Natural killer cell (primary cell): ENCODE results near the gene NSMCE1. TPM values are rescaled to one million over a fixed set of nuclear protein-coding genes. Genes with fewer than 3 reads are reported as not detected.
"Not testable (repeated sequence)": the region's sequence is repeated elsewhere in the genome, so short reads cannot be mapped to it uniquely, and the experiment has no call there.

Experiments
- ATAC-seq, 3 donors: fragments of 150-1000 bp in 2 of 3; fragments of 200-7000 bp in 1 of 3; cut with Tn5 transposase; 1 replicate in 1 of 3; 2 replicates in 2 of 3; pipeline ENCODE4 v1.10.0; 2021; ENCODE audit warnings: mild to moderate bottlenecking in 2 of 3, moderate library complexity in 2 of 3
- DNase-seq, 2 donors: peaks; one replicate each; pipeline versions ENCODE4 v3.0.0 to v3.0.0-alpha.2; 2013 to 2021; ENCODE audit warnings: mixed read lengths in 1 of 2
- H3K27ac ChIP-seq: one replicate; pipeline ENCODE4 v1.5.1; 2013; ENCODE audit warnings: mild to moderate bottlenecking, low read length
- H3K27me3 ChIP-seq: one replicate; pipeline ENCODE4 v1.6.1; 2013; ENCODE audit warnings: low read length; ENCODE audit not compliant: control insufficient read depth, insufficient read depth
- H3K36me3 ChIP-seq: one replicate; pipeline ENCODE4 v1.6.1; 2013; ENCODE audit warnings: low read length; ENCODE audit not compliant: control insufficient read depth, insufficient read depth
- H3K4me1 ChIP-seq: one replicate; pipeline ENCODE4 v1.6.1; 2013; ENCODE audit warnings: low read length; ENCODE audit not compliant: control insufficient read depth, insufficient read depth
- H3K4me3 ChIP-seq: one replicate; pipeline ENCODE4 v1.5.1; 2013; ENCODE audit warnings: low read length
- H3K9me3 ChIP-seq: one replicate; pipeline ENCODE4 v1.6.1; 2013; ENCODE audit warnings: low read length; ENCODE audit not compliant: control insufficient read depth, insufficient read depth
- H3K27ac Mint-ChIP-seq, 2 donors: one replicate each; pipeline ENCODE4 v1.8.0; 2022; ENCODE audit warnings: mild to moderate bottlenecking in 2 of 2, mixed read lengths in 2 of 2, moderate library complexity in 1 of 2
- H3K27me3 Mint-ChIP-seq, 2 donors: one replicate each; pipeline ENCODE4 v1.8.0; 2022; ENCODE audit warnings: low read depth in 2 of 2, mixed read lengths in 2 of 2
- H3K36me3 Mint-ChIP-seq: one replicate; pipeline ENCODE4 v1.8.0; 2022; ENCODE audit warnings: mixed read lengths
- H3K4me1 Mint-ChIP-seq, 2 donors: one replicate each; pipeline ENCODE4 v1.8.0; 2022; ENCODE audit warnings: mixed read lengths in 2 of 2
- H3K4me3 Mint-ChIP-seq: one replicate; pipeline ENCODE4 v1.8.0; 2022; ENCODE audit warnings: mild to moderate bottlenecking, moderate library complexity, mixed read lengths
- H3K9me3 Mint-ChIP-seq, 2 donors: one replicate each; pipeline ENCODE4 v1.8.0; 2022; ENCODE audit warnings: mixed read lengths in 2 of 2
- whole genome bisulfite sequencing: methylation state at CpG from one replicate; pipeline ENCODE4 v1.1.7; 2013; ENCODE audit warnings: missing lambda C conversion rate; ENCODE audit not compliant: insufficient coverage; 5-methylcytosine and 5-hydroxymethylcytosine counted together
- intact Hi-C: fragments of 100-400 bp; cut with micrococcal nuclease; formaldehyde crosslinking; loops from one replicate; pipeline ENCODE4 v1.14.2; 2022
- total RNA-seq, 4 donors: library from RNA; stranded (reverse); fragments of 120-200 nt in 1 of 4; gene quantifications; one replicate each; pipeline versions ENCODE4 v1.2.3 to v1.2.4, GENCODE V29; 2013 to 2022
- TF ChIP-seq, protein P1 (sequence below): fragments of 200-600 bp; IDR thresholded peaks from one replicate; pipeline ENCODE4 v1.8.0; 2022; ENCODE audit warnings: antibody characterized with exemption

NSMCE1 gene
- total RNA-seq, 3 donors from 2014 or later (not counting 1 experiment from before 2014, with no cell fraction given), result 29.4 to 42.7 (median 37.7) TPM

DNA sequence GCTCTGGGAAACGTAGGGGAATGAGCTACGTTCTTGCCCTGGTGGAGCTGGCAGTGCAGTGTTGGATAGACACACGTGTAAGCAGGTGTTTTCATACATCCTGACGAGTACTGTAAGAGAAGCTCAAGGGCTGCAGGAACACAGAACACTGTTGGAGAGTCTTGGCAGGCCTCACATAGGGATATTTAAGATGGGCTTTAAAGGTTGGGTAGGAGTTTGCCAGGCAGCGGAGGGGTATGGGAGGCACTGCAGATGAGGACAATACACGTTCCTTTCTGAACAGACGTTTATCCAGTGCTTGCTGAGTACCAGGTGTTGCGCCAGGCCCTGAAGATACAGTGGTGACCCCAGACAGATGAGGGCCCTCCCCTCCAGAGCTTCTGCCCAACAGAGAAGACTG lies 59.0 kb downstream of the NSMCE1 start:
- intact Hi-C loops, result no loop called here

DNA sequence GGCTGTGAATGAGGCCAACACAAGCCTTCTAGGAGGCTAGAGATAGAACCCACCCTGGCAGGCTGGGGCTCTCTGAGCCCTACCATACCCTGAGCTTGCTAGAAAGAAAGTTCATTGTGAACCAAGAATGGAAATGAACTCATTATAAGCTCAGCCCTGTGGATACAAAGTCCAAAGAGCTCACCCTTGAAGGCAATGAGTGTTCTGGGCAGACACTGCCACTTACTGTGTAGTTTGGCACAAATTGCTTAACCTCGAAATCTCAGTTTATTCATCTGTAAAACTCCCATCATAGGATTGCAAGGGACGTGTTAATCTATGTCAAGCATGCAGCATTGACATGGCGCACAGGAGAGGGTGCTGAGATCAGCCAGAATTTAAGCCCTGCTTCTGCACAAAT lies 59.8 kb downstream of the NSMCE1 start:
- no peaks in the 10 kb centered on the region for H3K27me3 ChIP-seq
- intact Hi-C loops, result no loop called here
- no peak overlapping the region for H3K4me3 Mint-ChIP-seq
- DNase-seq, result no peak
- TF ChIP-seq, protein P1, sequence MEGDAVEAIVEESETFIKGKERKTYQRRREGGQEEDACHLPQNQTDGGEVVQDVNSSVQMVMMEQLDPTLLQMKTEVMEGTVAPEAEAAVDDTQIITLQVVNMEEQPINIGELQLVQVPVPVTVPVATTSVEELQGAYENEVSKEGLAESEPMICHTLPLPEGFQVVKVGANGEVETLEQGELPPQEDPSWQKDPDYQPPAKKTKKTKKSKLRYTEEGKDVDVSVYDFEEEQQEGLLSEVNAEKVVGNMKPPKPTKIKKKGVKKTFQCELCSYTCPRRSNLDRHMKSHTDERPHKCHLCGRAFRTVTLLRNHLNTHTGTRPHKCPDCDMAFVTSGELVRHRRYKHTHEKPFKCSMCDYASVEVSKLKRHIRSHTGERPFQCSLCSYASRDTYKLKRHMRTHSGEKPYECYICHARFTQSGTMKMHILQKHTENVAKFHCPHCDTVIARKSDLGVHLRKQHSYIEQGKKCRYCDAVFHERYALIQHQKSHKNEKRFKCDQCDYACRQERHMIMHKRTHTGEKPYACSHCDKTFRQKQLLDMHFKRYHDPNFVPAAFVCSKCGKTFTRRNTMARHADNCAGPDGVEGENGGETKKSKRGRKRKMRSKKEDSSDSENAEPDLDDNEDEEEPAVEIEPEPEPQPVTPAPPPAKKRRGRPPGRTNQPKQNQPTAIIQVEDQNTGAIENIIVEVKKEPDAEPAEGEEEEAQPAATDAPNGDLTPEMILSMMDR, result no peak
- H3K4me3 ChIP-seq, result no peak overlapping the region
- H3K9me3 ChIP-seq, result no peaks in the 10 kb centered on the region
- H3K27me3 Mint-ChIP-seq, result no peaks in the 10 kb centered on the region
- no peak for ATAC-seq
- H3K36me3 ChIP-seq, result peaks cover 12% of the 10 kb centered on the region
- 98% methylated on average over 3 of the region's 3 CpGs for WGBS
- peaks cover 21% of the 10 kb centered on the region for H3K4me1 ChIP-seq
- H3K9me3 Mint-ChIP-seq, result no peaks in the 10 kb centered on the region
- H3K27ac ChIP-seq, result no peak overlapping the region
- H3K4me1 Mint-ChIP-seq, result peaks cover 14% of the 10 kb centered on the region in 2 donors
- H3K27ac Mint-ChIP-seq, result no peak overlapping the region
- no peaks in the 10 kb centered on the region for H3K36me3 Mint-ChIP-seq

More for the DNA sequence above, 59.0 kb downstream of the NSMCE1 start:
- DNase-seq (no peak), ATAC-seq (no peak)
- Histone ChIP-seq H3K27me3 (no peaks in the 10 kb centered on the region), H3K9me3 (no peaks in the 10 kb centered on the region), H3K4me3 (no peak overlapping the region), H3K36me3 (peaks cover 13% of the 10 kb centered on the region), H3K27ac (no peak overlapping the region), H3K4me1 (peaks cover 14% of the 10 kb centered on the region)
- Mint-ChIP-seq H3K27me3 (no peaks in the 10 kb centered on the region), H3K27ac (no peak overlapping the region), H3K4me3 (no peak overlapping the region), H3K9me3 (no peaks in the 10 kb centered on the region), H3K4me1 (peaks cover 6% of the 10 kb centered on the region in 2 donors), H3K36me3 (no peaks in the 10 kb centered on the region)
- TF ChIP-seq, protein P1, result no peak
- WGBS, result 95% methylated on average over 8 of the region's 8 CpGs

DNA sequence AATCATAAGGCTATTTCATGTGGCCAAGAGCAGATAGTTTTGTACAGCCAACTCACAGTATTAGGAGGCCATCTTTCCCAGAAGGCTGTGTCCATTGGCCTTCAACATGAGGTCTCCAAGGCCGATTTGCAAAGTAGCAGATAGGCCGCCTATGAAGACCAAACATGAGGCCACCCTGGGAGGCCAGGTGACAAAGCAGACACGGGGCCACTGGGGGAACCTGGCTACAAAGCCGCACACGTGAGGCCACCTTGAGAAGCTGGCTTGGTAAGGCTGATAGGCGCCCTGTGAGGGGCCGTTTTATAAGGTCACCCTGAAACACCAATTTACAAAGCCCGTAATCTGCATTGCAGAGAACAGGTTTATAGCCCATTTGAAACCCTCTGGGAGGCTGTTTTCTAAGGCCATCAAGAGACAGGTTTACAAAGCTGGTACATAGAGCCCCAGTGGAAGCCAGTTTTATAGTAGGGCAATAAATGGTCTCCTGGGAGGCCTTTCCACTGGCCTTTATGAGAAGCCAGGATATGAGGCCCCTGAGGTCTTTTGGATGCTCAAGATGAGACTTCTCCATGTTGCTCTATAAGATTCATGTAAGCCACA lies 60.4 kb downstream of the NSMCE1 start:
- TF ChIP-seq, protein P1, result no peak
- Mint-ChIP-seq H3K4me1 (peaks cover 20% of the 10 kb centered on the region in 2 donors), H3K27me3 (no peaks in the 10 kb centered on the region), H3K27ac (no peak overlapping the region), H3K36me3 (no peaks in the 10 kb centered on the region), H3K4me3 (no peak overlapping the region), H3K9me3 (no peaks in the 10 kb centered on the region)
- DNase-seq (no peak), ATAC-seq (no peak)
- H3K4me3 ChIP-seq, result no peak overlapping the region
- H3K36me3 ChIP-seq, result peaks cover 12% of the 10 kb centered on the region
- no peaks in the 10 kb centered on the region for H3K27me3 ChIP-seq
- H3K4me1 ChIP-seq, result peaks cover 22% of the 10 kb centered on the region
- WGBS, result 98% methylated on average over 8 of the region's 8 CpGs
- H3K27ac ChIP-seq, result no peak overlapping the region
- H3K9me3 ChIP-seq, result no peaks in the 10 kb centered on the region
- intact Hi-C loops, result no loop called here

- peaks cover 28 to 31% of the 10 kb centered on the region in 2 donors for H3K4me1 Mint-ChIP-seq
- H3K4me1 ChIP-seq, result peaks cover 27% of the 10 kb centered on the region
- intact Hi-C loops, H3K36me3 ChIP-seq, H3K27ac Mint-ChIP-seq, H3K36me3 Mint-ChIP-seq, DNase-seq, H3K4me3 Mint-ChIP-seq, H3K27ac ChIP-seq, H3K9me3 ChIP-seq, H3K27me3 ChIP-seq, ATAC-seq, H3K27me3 Mint-ChIP-seq, H3K9me3 Mint-ChIP-seq, H3K4me3 ChIP-seq: not testable (repeated sequence)
- WGBS, result 90% methylated on average over 8 of the region's 10 CpGs
Measured at GRCh38 chr16:27207121-27207520, 61.5 kb downstream of the NSMCE1 start.
